NCI-H2107 treated with DMSO at 0.1 percent for 48 hours (cell line): Measurements from ENCODE around the gene TCN2.
"Not testable (repeated sequence)": the region's sequence is repeated elsewhere in the genome, so short reads cannot be mapped to it uniquely, and the experiment has no call there.

Experiments
- DNase-seq: peaks from one replicate; lab custom pipeline; 2025; ENCODE audit not compliant: unreplicated experiment; lab: John Stamatoyannopoulos, UW

TCN2 gene

DNA sequence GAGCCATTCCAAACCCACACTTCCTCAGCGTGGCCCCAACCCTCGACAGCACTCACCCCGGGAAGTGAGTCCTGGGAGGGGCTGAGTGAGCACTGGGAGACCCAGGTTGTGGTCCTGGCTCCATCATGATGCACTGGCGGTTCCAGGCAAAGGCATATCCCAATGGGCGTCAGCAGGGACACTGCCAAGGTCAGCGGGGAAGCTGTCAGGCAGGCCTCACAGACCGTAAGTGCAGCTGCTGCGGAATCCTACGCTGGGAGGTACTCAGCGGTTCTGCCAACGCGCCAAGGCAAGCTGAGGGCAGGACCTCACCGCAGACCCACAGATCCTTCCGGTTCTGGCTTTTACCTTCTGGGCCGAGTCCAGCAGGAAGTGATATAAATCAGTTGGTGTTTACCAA lies 31.1 kb upstream of the TCN2 start:
- no peak for DNase-seq

- DNase-seq: no peak
These were observed 28.5 kb upstream of the TCN2 start for GRCh38 chr22:30578481-30578880.

DNA sequence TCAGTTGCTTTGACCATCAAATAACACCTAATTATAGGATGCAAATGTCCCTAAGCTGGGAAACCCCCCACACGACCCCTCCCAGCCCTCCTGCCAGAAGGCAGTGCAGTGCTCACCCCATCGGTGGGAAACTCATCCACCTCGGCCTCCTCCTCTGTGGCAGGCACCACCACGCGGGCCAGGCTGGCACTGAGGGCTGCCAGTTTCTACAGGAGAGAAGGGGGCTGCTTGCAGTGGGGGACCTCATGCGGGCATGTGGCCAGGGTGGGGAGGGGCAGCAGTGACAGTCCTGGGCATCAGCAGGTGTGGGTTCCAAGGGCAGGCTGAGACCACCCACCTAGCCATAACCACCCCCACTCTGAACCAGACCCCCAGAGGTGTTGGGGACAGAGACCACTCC lies 26.1 kb upstream of the TCN2 start:
- no peak for DNase-seq

GRCh38 chr22:30582051-30582450 lies 24.9 kb upstream of the TCN2 start:
- DNase-seq: no peak

- no peak for DNase-seq
These were observed 24.0 kb upstream of the TCN2 start for GRCh38 chr22:30582788-30583545.

DNA sequence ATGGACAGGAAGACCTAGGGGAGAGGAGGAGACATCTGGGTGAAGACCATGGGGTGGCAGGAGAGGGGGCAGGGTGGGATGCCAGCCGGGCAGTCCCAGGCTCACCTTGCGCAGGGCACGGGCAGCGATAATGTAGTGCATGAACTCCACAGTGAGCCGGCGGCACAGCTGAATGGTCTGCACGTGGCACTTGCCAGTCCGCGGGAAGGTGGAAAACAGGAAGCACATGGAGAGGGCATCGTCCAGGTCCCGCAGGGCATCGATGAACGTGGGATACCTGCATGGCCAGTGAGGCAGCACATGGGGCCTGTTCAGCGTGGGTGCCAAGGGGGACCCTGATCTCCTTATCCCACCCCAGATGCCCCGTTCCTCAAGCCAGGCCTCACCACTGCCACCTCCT lies 22.5 kb upstream of the TCN2 start:
- DNase-seq: no peak

DNA sequence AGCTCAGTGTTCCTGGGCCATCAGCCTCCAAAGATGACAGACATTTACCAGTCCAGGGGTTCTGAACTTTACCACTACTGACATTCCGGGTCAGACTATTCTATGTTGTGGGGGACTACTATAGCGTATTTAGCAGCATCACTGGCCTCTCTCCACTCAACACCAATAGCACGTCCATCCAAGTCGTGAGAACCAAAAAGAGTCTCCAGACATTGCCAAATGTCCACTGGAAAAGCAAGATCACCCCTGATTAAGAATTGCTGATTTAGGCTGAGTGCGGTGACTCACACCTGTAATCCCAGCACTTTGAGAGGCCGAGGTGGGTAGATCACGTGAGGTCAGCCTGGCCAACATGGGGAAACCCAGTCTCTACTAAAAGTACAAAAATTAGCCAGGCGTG lies 20.6 kb upstream of the TCN2 start:
- DNase-seq: no peak

GRCh38 chr22:30591191-30591587 lies 15.8 kb upstream of the TCN2 start:
- no peak for DNase-seq

GRCh38 chr22:30591588-30592359 lies 15.2 kb upstream of the TCN2 start, which contains the start of gene PES1:
Gene PES1 (minus strand): TSS chr22:30591910. CDS start chr22:30591833, 77 bp downstream.
- DNase-seq: peak; percentile 95

DNA sequence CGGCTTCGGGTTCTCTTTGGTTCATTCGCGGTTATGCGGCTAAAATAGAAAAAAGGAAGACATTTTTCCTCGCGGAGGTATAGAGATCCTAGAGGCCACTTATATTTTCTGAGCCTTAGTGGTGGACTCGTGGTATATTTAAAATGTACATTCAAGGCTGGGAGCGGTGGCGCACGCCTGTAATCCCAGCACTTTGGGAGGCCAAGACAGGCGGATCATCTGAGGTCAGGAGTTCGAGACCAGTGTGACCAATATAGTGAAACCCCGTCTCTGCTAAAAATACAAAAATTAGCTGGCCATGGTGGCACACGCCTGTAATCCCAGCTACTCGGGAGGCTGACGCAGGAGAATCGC lies 14.6 kb upstream of the TCN2 start:
- DNase-seq: not testable (repeated sequence)

GRCh38 chr22:30596199-30596598 lies 10.8 kb upstream of the TCN2 start:
- no peak for DNase-seq

DNA sequence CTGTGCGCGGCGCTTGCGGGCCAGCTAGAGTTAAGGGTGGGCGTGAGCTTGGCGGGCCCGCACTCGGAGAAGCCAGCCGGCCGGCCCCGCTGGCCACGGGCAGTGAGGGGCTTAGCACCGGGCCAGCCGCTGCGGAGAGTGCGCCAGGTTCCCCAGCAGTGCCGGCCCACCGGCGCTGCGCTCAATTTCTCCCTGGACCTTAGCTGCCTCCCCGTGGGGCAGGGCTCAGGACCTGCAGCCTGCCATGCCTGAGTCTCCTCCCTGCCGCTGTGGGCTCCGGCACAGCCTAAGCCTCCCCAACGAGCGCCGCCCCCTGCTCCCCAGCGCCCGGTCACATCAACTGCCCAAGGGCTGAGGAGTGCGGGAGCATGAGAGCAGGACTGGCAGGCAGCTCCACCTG lies 10.1 kb upstream of the TCN2 start:
- DNase-seq: no peak

DNA sequence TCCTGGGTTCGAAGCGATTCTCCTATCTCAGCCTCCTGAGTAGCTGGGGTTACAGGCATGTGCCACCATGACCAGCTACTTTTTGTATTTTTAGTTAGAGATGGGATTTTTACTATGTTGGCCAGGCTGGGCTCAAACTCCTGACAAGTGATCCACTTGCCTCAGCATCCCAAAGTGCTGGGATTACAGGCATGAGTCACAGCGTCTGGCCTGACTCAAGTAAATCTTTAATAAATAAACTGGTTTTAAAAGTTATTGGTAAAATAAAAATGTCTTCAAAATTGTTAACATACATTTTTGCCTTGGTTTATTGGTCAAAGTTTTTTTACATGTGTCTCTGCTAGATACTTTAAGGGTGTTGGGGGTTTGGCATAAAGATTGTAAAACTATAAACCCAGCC lies 8.0 kb upstream of the TCN2 start:
- no peak for DNase-seq

GRCh38 chr22:30600921-30601320 lies 6.1 kb upstream of the TCN2 start:
- DNase-seq: no peak

DNA sequence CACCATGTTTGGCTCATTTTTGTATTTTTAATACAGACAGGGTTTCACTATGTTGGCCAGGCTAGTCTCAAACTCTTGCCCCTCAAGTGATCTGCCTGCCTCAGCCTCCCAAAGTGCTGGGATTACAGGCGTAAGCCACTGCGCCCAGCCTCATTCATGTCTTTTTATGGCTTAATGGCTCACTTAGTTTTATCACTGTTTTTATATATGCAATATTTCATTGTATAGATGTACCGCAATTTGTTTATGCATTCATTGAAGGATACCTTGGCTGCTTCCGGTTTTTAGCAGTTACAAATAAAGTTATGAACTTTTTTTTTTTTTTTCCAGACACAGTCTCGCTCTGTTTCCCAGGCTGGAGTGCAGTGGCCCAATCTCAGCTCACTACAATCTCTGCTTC lies 5.5 kb upstream of the TCN2 start:
- DNase-seq: no peak

- no peak for DNase-seq
These were observed 4.9 kb upstream of the TCN2 start for GRCh38 chr22:30602049-30602448.

DNA sequence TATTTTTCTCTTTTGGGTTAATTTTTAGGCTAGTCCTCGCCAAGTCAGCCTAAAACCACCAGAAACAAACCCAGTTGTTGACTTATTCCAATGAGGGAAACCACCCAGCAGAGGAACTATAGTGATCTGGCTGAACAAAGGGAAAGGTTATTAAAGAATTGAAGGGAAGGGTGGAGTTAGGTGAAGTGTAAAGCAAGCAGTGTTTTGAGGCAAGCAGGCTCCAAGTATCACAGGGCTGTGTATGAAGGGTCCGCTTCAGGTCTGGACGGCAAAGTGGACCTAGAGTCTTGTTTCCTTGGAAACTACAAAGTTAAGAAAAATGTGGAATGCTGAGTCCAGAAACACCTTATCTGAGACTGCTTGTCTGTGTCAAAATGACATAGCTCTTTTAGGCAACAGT lies 3.2 kb upstream of the TCN2 start:
- no peak for DNase-seq

DNA sequence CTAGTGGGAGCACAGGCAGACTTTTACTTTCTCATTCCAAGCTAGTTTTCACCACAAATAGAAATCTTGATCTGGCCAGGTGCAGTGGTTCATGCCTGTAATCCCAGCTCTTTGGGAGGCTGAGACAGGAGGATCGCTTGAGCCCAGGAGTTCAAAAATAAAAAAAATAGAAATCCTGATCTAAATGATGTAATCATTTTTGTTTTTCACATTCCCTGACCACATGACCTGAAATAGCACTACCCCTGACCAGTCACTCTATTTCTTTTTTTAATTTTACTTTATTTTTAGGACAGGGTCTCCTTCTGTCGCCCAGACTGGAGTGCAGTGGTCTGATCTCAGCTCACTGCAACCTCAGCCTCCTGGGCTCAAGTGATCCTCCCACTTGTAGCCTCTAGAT lies 2.3 kb upstream of the TCN2 start:
- no peak for DNase-seq

GRCh38 chr22:30605449-30606110 lies 1.4 kb upstream of the TCN2 start:
- DNase-seq: peak; percentile 23

DNA sequence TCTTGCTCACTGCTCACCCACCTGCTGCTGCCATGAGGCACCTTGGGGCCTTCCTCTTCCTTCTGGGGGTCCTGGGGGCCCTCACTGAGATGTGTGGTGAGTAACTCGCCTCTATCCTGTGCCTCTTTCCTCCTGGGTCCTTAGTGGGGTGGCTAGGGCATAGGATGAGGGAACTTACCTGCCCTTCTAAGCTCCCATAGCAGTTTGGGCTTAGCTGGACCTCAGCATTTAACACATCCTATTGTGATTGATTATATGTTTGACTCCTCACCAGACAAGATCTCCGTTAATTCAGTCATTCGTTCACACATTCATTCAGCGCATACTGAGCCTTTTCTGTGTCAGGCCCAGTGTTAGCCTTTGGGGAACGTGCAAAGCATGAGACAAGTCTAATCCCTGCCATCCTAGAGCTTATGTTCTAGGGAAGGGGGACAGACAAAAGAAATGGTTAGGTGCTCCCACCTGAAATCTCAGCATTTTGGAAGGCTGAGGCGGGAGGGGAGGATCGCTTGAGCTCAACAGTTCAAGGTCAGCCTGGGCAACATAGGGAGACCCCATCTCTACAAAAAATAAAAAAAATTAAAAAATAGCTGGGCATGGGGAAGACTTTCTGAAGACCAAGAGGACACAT lies 441 bp downstream of the TCN2 start:
- no peak for DNase-seq

DNA sequence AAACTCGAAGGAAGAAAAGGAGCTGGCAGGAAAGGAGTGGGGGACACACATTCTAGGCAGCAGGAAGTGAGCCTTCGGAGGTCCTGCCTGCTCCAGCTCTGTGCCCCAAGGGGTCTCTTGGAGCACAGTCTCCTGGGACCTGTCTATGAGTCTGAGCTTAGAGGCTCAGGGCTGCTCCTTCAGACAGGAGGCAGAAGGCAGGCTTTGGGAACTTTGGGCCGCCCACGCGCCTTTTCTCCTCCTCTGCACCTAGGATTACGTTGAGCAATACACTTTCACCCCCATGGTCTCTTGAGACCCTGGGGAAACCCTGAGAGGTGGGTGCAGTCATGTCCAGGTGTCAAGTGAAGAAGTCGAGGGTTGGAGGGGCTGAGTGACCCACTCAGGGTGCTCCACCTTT lies 965 bp downstream of the TCN2 start:
- no peak for DNase-seq
